ENCODE measurements around the gene BSG.

BSG gene

GRCh38 chr19:588741-589692, 16.6 kb downstream of the BSG start:
- Mint-ChIP-seq H3K27ac (no peak overlapping the region), H3K27me3 (peaks cover 68% of the 10 kb centered on the region), H3K4me1 (peaks cover 18% of the 10 kb centered on the region), H3K9me3 (no peaks in the 10 kb centered on the region), H3K4me3 (peak overlapping the region; percentile 54)
- DNase-seq, result peak in 1 of 2 donors; percentile 39
- ATAC-seq, result no peak

GRCh38 chr19:589693-590395, 17.4 kb downstream of the BSG start, which contains the start of gene HCN2:
TSS of gene HCN2 (plus strand) at chr19:589881. CDS start at chr19:589946, 65 bp downstream.
- Mint-ChIP-seq H3K4me1 (peaks cover 12% of the 10 kb centered on the region), H3K4me3 (peak within 1 kb of the TSS; percentile 54 to 61), H3K27ac (no peak within 1 kb of the TSS), H3K27me3 (peaks cover 72% of the 10 kb centered on the region), H3K9me3 (no peaks in the 10 kb centered on the region)
- ATAC-seq (no peak), DNase-seq (no peak)

- Mint-ChIP-seq H3K4me1 (peaks cover 12% of the 10 kb centered on the region), H3K4me3 (peak overlapping the region; percentile 45 to 61)
- ATAC-seq, result peak; percentile 32
Observed at GRCh38 chr19:590396-590745, 18.0 kb downstream of the BSG start.

GRCh38 chr19:590750-591098, 18.3 kb downstream of the BSG start:
- Mint-ChIP-seq H3K9me3 (no peaks in the 10 kb centered on the region), H3K27me3 (peaks cover 76% of the 10 kb centered on the region), H3K4me3 (no peak overlapping the region), H3K4me1 (peaks cover 12% of the 10 kb centered on the region), H3K27ac (no peak overlapping the region)
- no peak for DNase-seq
- ATAC-seq, result no peak

More at GRCh38 chr19:590396-590745, 18.0 kb downstream of the BSG start:
- peak; percentile 35 to 41 for DNase-seq
- no peaks in the 10 kb centered on the region for H3K9me3 Mint-ChIP-seq
- H3K27ac Mint-ChIP-seq, result no peak overlapping the region
- peaks cover 74% of the 10 kb centered on the region for H3K27me3 Mint-ChIP-seq

GRCh38 chr19:591099-591958, 18.9 kb downstream of the BSG start:
- no peaks in the 10 kb centered on the region for H3K9me3 Mint-ChIP-seq
- H3K4me1 Mint-ChIP-seq, result peaks cover 12% of the 10 kb centered on the region
- H3K4me3 Mint-ChIP-seq, result peak overlapping the region in 1 of 2 donors; percentile 18
- peaks cover 70% of the 10 kb centered on the region for H3K27me3 Mint-ChIP-seq
- no peak for DNase-seq
- no peak for ATAC-seq
- H3K27ac Mint-ChIP-seq, result no peak overlapping the region

- Mint-ChIP-seq H3K27ac (no peak overlapping the region), H3K4me1 (peaks cover 12% of the 10 kb centered on the region), H3K9me3 (no peaks in the 10 kb centered on the region), H3K4me3 (no peak overlapping the region), H3K27me3 (peaks cover 66% of the 10 kb centered on the region)
- DNase-seq (no peak), ATAC-seq (no peak)
Observed at GRCh38 chr19:592101-592500, 19.7 kb downstream of the BSG start.

GRCh38 chr19:593055-593454, 20.7 kb downstream of the BSG start:
- Mint-ChIP-seq H3K4me3 (no peak overlapping the region), H3K4me1 (peaks cover 12% of the 10 kb centered on the region), H3K9me3 (no peaks in the 10 kb centered on the region), H3K27me3 (peaks cover 62% of the 10 kb centered on the region), H3K27ac (no peak overlapping the region)
- ATAC-seq (no peak), DNase-seq (no peak)

- Mint-ChIP-seq H3K27me3 (peaks cover 58% of the 10 kb centered on the region), H3K4me1 (peaks cover 8% of the 10 kb centered on the region), H3K27ac (no peak overlapping the region), H3K9me3 (no peaks in the 10 kb centered on the region), H3K4me3 (no peak overlapping the region)
- DNase-seq, result no peak
- no peak for ATAC-seq
Observed at GRCh38 chr19:593505-593904, 21.1 kb downstream of the BSG start.

- Mint-ChIP-seq H3K9me3 (no peaks in the 10 kb centered on the region), H3K27ac (no peak overlapping the region), H3K4me3 (no peak overlapping the region), H3K27me3 (peaks cover 49% of the 10 kb centered on the region), H3K4me1 (no peaks in the 10 kb centered on the region)
- DNase-seq, result no peak
- ATAC-seq, result no peak
Observed at GRCh38 chr19:594265-594870, 22.0 kb downstream of the BSG start.

- no peak overlapping the region for H3K27ac Mint-ChIP-seq
- no peak overlapping the region for H3K4me3 Mint-ChIP-seq
- no peaks in the 10 kb centered on the region for H3K4me1 Mint-ChIP-seq
- no peak for DNase-seq
- H3K9me3 Mint-ChIP-seq, result no peaks in the 10 kb centered on the region
- no peak for ATAC-seq
- H3K27me3 Mint-ChIP-seq, result peaks cover 44% of the 10 kb centered on the region
Observed at GRCh38 chr19:595326-596262, 23.2 kb downstream of the BSG start.

- ATAC-seq (no peak), DNase-seq (no peak)
- no peaks in the 10 kb centered on the region for H3K4me1 Mint-ChIP-seq
- no peak overlapping the region for H3K4me3 Mint-ChIP-seq
- H3K9me3 Mint-ChIP-seq, result no peaks in the 10 kb centered on the region
- H3K27me3 Mint-ChIP-seq, result peaks cover 37% of the 10 kb centered on the region
- no peak overlapping the region for H3K27ac Mint-ChIP-seq
Observed at GRCh38 chr19:596263-596655, 23.9 kb downstream of the BSG start.

- ATAC-seq (no peak), DNase-seq (peak; percentile 40 to 44)
- H3K4me1 Mint-ChIP-seq, result no peaks in the 10 kb centered on the region
- peaks cover 23% of the 10 kb centered on the region for H3K27me3 Mint-ChIP-seq
- no peak overlapping the region for H3K4me3 Mint-ChIP-seq
- no peaks in the 10 kb centered on the region for H3K9me3 Mint-ChIP-seq
- H3K27ac Mint-ChIP-seq, result no peak overlapping the region
Observed at GRCh38 chr19:597406-598315, 25.3 kb downstream of the BSG start.

- Mint-ChIP-seq H3K27me3 (no peaks in the 10 kb centered on the region), H3K4me1 (no peaks in the 10 kb centered on the region), H3K4me3 (no peak overlapping the region), H3K9me3 (no peaks in the 10 kb centered on the region), H3K27ac (no peak overlapping the region)
- ATAC-seq (no peak), DNase-seq (no peak)
Observed at GRCh38 chr19:601310-601709, 28.9 kb downstream of the BSG start.
